Ramos (cell line): ENCODE results near the gene PRCP.

Source experiments
- in situ Hi-C: fragments of 300-500 bp; cut with MboI; formaldehyde crosslinking; loops from one replicate; pipeline ENCODE4 v1.14.3; 2022; ENCODE audit warnings: low sequenced_read_pairs; ENCODE audit not compliant: unreplicated experiment

Gene PRCP

DNA sequence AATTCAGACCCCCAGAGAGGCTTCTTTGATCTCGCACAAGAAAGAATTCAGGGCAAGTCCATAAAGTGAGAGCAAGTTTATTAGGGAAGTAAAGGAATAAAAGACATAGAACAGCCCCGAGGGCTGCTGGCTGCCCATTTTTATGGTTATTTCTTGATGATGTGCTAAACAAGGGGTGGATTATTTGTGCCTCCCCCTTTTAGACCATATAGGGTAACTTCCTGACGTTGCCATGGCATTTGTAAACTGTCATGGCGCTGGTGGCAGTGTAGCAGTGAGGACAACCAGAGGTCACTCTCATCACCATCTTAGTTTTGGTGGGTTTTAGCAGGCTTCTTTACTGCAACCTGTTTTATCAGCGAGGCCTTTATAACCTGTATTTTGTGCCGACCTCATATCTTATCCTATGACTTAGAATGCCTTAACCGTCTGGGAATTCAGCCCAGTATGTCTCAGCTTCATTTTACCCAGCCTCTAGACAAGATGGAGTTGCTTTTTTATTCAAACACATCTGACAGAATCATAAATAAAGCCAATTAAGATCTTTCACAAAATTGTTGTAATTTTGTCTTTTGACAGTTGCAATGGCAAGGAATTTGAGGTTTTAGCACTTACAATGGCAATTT is 8.9 kb upstream of the PRCP start:
- in situ Hi-C loops: loop anchor here (10.0 kb wide), 2 partner anchors 346 to 376 kb away; partner anchors contain the start of gene CCDC90B

DNA sequence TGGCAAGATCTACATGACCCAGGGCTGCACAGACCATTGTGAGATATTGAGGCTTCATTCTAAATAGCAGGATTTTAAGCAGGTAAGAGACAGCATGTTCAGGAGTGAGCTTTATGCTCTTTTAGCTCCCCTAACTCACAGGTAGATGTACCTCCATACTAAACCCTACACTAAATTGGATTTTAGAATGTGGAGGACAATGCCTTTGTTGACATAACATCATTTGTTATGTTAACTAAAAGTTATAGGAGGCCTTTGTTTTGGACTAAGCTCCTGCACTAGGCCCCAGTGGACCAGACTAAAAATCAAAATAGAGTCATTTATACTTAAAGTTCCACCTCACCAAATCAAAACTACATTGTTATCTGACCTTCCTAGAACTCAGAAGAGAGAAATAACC is 8.1 kb upstream of the PRCP start:
- in situ Hi-C loops: loop anchor here (10.0 kb wide), 2 partner anchors 346 to 376 kb away; partner anchors contain the start of gene CCDC90B

DNA sequence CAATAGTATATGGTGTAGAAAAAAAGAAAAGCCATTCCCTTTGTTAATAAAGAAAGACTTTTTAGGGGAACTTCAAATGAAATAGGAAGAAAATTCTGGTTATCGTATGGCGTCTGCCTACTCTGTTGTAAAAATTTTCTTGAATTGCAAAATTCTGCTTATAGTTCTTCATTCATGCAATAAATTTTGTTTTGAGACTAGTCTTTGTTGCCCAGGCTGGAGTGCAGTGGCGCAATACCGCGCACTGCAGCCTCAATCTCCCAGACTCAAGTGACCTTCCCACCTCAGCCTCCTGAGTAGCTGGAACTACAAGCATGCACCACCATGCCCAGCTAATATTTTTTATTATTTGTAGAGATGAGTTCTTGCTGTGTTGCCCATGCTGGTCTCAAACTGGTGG is 7.1 kb upstream of the PRCP start:
- in situ Hi-C loops: loop anchor here (10.0 kb wide), 2 partner anchors 347 to 377 kb away; partner anchors contain the start of gene CCDC90B

DNA sequence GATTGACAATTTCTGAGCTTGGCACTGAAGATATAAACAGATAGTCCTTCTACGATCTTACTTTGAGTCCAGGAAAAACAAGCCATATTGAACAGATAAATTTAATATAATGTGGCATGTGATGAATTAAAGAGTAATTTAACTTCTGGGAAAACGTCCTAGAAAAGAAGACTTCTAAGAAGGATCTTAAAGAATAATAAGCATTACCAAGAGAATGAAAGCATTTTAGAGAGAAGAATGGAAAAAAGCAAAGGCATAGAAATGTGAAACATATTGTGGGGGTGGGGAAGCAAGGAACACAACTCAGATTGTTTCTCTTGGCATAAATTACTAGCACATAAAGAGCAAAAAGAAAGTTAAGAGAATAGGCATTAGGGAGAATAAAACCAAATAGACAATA is 6.7 kb upstream of the PRCP start:
- in situ Hi-C loops: loop anchor here (10.0 kb wide), 2 partner anchors 348 to 378 kb away; partner anchors contain the start of gene CCDC90B

DNA sequence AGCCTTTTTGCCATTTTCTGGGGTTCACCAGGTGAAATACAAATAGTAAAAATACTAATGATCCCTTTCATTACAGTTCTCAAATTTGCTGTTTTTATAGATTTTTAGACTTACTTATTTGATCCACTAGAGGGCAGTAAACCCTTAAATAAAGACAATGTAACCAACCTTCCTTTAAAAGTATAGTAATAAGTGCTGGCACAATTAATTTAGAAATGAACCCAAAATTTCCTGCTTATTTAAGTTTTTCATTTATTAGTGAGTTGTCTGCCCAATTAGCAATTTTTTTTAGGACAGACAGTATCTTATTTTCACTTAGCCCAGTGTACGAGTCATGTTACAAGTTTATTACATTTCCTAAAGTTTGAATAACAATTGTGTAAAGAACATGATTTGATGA is 6.0 kb upstream of the PRCP start:
- in situ Hi-C loops: loop anchor here (10.0 kb wide), 2 partner anchors 349 to 379 kb away; partner anchors contain the start of gene CCDC90B

DNA sequence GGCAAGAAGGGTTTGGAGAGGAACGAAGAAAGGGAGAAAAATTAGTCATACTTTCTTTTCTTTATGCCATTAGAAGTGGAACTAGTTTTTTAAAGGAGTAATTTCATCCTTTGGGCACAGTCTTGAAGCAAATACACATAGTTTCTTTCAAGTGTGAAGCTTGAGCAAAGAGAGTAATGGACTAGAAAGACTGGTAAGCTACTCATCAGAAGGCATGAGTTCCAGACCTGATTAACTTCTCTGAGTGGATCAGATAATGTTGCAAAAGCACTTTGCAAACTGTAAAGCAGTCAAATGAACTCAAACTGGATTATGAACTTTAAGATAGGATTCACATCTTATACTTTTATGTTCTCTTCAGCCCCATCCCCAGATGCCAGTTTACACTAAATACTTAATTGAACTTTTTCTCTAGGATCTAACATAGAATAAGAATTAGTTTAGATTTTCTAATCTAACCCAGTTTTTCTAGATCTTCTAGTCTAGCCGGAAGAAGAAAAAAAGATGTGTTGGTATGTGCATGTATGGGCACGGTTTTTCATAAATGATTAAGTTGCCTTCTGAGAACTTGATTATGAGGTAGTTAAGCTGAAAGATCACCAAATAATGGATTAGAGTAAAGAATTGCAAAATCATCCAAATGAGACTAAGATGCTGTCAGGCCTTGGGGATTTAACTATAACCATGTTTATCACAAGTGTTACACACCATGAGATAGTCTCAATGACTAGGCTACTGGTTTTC is 3.8 kb upstream of the PRCP start:
- in situ Hi-C loops: loop anchor here (10.0 kb wide), 2 partner anchors 351 to 381 kb away; partner anchors contain the start of gene CCDC90B

DNA sequence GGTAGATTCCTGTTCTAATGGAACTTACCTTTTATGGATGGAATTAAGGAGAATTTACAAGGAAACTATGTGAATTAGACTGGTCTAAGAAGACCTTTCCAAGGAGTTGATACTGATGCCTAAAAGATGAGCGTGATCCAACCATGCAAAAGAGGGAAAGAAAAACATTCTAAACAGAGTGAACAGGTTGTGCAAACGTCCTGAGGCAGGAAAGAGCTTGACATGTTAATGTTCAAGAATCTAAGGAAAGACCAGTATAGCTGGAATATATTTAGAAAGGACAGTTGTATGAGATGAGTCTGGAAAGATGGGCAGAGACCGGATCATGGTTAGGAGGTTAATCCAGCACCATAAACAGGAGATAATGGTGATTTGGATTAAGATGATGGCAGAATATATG is 2.6 kb upstream of the PRCP start:
- in situ Hi-C loops: loop anchor here (10.0 kb wide), 2 partner anchors 352 to 382 kb away; partner anchors contain the start of gene CCDC90B

DNA sequence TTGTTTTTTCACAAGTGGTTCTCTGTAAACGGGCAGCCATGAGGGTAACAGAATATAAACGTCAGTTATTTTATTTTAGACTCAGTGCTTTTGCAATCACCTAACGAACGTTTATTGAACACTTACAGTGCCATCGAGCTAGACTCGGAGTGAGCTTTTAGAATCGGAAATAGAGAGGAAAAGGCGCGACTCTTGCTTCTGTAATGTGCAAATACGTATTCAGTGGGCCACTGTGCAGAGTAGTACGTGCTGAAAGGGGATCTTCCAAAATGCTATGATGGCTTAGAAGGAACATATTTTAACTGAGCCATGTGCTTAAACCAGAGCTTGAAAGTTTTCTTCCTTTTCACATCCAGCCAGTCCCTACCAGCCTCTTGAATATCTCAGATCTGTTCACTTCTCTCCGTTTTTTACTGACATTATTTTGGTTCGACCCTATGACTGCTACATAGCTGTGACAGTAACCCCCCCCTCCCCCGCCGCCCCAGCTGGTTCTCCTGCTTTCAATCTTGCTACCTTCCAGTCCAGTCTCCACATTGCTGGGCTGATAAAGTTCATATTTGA is 1.8 kb upstream of the PRCP start:
- in situ Hi-C loops: loop anchor here (10.0 kb wide), 2 partner anchors 353 to 383 kb away; partner anchors contain the start of gene CCDC90B

DNA sequence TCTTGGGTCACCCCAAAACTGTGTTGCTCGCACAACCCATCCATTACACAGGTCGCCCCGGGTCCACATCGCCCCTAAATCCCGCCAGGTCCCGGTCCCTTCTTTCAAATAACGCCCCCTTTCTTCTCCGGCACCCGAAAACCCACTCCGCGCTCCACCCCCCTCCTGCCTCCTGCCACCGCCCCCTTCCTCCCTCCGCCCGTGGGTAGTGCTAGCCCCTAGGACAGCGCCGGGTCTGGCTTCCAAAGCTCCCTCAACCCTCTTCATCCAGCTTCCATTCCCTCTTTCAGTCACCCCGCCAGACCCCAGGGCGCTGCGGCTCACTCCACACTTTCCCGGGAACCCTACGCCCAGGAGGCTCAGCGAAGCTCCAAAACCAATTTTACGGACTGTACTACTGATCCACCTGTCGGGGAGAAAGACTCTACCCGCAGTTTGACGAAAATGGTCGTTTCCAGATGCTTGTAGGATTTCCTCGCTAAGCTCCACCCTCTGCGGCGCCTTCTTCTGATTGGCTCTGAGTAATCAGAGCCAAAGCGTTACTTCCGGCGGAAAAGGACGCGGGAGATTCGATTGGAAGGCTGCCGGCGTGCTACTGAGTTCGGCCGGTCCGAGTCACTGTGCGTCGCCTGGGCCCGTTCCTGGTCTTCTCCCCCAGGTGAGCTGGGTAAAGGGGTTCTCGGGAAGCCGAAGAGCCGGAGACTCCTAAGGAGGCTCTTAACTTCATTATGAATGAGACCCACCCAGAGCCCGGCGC is 1.1 kb upstream of the PRCP start, which contains the start of gene DDIAS:
Gene DDIAS (plus strand): TSS at position 572 of the 757 bp plus-strand sequence. CDS start 13,003 bp downstream, outside the sequence.
- in situ Hi-C loops: loop anchor here (10.0 kb wide), 2 partner anchors 353 to 383 kb away; partner anchors contain the start of gene CCDC90B

DNA sequence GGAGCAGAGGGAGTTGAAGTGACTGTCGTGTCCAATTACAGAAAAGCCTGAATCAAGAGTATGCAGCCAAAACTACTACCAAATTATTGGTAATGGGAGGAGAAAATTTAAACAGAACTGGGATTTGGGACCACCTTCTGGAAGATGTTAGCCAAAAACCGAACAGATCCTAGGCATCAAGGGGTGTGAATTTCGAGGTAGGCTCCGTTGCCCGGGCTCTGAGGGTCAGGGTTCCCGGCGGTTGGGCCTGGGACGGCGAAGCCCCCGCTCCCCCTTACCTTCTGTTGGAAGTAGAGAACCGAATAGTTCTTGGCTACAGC is 313 bp downstream of the PRCP start:
- in situ Hi-C loops: loop anchor here (10.0 kb wide), 2 partner anchors 355 to 385 kb away; partner anchors contain the start of gene CCDC90B

DNA sequence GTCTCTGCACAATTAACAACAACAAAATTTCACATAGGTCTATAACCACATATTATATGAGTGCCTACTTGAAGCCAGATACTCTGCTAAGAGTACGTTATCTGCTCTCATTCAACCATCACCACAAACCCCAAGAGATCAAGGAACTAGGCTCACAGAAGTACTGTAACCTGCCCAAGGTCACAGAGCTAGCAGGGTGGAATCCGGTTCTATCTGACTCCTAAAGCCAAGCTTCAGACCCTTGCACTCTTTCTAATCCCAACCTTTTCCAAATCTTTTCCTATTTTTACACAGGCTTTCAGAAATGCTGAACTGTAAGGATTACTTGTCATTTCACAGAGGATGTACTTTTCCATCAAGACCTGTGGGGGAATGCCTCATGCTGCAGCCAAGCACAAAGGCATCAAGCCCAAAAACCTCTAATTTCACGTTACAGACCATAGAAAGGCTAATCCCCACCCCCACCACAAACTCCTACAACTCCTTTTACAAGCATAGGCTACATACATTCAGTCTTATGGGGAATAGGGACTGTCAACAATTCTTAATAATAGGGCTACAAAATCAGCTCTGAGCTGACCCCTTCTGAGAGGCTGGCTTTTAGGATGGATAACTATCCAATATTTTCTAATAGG is 927 bp downstream of the PRCP start:
- in situ Hi-C loops: no loop called here

DNA sequence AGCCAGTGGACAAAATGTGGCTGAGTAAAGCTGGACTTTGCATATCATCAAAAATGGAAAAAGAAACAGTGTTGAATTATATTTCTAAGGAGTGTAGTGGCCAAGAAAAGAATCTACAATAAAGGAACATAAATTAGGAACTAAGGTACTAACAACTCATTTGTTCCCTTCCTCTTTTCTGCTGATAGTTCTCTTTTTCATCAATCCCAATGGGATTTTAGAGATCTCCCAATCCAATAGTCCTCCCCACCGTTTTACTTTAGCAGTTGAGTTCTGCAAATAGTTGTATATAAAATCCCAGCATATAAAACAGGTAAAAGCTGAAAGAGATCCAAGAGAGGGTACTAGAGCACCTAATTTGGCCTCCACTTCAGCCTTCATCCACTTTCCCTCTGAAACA is 2.0 kb downstream of the PRCP start:
- in situ Hi-C loops: no loop called here

DNA sequence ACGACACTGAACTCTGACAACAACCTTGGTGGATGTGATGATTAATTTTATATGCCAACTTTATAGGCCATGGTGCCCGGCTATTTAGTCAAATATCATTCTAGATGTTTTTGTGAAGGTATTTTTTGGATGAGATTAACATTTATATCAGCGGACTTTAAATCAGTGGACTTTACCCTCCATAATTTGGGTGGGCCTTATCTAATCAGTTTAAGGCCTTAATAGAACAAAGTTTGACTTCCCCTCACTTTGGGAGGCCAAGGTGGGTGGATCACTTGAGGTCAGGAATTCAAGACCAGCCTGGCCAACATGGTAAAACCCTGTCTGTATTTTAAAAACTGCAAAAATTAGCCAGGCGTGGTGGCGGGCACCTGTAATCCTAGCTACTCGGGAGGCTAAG is 4.0 kb downstream of the PRCP start:
- in situ Hi-C loops: no loop called here

DNA sequence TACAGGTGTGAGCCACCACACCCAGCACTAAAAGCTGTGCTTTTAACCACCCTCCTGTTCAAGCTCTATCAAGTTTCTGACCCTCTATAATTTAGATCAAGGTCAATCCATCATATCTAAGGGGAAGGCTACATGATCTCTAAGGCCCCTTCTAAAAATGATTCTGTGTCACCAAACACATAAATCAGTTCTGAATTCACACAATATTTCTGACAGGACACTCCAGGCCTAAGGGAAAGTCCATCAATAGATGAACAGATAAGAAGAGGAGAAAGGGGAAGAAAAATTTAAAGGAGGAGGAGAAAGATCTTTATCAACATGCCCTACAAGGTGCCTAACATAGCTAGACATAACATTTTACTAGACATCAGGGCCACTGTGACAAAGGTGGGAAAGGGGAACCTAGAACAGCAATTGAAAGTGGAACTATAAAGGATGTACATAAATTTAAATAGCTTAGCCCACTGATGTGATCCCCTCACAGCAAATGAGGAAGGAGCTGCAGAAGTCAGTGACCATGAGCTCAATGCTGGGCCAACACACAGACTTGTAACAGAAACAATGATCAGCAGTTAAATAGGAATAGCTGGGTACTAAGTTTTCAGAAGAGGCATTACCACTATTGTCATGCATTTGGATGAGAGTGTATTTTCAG is 4.7 kb downstream of the PRCP start:
- in situ Hi-C loops: no loop called here

DNA sequence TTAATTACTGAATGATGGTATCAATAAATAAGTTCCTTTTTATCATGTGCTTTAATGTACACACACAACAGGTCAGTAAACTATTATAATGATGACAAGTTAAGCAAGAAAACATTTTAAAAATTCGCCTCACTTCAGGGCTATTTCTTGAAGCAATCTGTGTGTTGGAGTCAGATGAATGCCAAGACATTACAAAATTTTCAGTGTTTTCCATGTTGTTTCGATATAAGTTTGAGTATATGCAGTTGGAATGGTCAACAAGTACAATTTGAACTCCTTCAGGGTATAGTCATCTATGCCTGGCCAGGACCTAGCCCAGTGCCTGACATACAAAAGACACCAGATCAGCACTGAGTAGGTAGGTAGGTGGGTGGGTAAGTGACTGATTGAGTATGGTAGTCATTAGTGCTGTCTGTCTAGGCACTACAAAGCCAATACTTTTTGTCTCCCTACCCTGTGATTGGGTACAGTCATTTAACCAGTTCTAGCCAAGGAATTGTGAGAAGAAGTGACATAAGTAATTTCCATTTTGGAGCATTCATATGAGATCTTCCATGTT is 7.5 kb downstream of the PRCP start:
- in situ Hi-C loops: no loop called here

DNA sequence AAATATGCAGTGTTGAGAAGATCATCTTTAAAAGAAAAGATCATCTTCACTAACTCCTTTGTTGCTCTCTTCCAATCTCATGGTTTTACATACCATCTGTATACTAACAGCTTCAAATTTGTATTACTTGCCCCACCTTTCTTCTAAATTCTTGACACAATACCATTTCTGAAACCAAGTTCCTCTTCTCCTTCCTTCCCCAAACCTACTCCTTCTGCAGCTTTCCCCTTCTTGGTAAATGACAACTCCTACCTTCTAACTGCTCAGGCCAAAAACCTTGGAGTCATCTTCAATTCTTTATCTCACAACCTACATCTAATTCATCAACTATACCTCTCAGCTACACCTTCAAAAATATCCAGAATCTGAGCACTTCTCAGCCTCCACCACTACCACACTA is 9.3 kb downstream of the PRCP start:
- in situ Hi-C loops: no loop called here

DNA sequence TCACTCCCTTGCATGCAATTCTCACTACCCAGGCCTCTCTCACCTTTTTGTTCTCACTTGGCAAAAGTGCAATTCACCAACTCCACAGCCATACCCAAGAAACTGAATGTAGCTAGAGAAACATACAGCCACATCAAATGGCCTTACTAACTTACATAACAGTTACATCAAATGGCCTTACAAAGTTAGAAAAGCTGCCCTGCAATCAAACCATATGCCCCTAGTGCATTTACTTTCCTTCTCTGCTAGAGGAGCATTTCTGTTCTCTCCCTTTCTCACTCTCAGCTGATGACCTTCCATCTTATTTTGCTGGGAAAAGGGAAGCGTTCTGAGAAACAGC is 10.3 kb downstream of the PRCP start:
- in situ Hi-C loops: no loop called here

DNA sequence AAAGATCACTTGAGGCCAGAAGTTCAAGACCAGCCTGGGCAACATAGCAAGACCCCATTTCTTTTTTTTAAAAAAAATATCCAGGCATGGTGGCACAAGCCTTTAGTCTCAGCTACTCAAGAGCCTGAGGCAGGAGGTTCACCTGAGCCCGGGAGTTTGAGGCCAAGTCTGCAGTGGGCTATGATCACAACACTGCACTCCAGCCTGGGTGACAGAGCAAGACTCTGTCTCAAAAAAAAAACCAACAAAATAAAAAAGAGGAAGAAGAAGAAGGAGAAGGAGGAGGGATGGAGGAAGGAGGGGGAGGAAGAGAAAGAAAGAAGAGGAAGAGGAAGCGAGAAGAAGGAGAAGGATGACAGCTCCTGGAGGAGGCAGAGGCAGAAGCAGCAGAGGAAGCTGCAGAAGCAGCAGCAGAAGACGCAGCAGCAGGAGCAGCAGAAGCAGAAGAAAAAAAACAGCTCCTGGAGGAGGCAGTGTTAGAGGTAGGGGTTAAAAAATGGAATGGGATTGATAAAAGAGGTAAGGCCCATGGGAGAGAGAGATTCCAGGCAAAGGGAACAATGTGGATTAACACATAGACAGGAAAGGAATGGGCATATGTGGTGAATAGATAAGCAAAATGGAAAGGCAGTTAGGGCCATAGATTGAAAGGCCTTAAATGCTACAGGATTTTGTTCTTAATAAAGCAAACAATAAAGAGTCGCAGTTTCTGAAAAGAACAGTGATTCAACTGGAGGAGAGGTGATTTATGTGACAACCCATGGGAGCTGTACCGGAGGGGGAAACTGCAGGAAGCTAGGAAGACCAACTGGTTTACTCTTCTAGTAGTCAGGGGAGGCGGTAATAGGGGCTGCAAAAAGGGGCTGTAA is 10.9 kb downstream of the PRCP start:
- in situ Hi-C loops: no loop called here
